ENCODE results near the gene STUB1. TPM values are rescaled to one million over a fixed set of nuclear protein-coding genes. Genes with fewer than 3 reads are reported as not detected.
A peak's percentile ranks its signal among the peaks of the same experiment; 100 is the strongest.

STUB1 gene
- total RNA-seq, 1 donor from 2014 or later = 87.1 TPM

DNA sequence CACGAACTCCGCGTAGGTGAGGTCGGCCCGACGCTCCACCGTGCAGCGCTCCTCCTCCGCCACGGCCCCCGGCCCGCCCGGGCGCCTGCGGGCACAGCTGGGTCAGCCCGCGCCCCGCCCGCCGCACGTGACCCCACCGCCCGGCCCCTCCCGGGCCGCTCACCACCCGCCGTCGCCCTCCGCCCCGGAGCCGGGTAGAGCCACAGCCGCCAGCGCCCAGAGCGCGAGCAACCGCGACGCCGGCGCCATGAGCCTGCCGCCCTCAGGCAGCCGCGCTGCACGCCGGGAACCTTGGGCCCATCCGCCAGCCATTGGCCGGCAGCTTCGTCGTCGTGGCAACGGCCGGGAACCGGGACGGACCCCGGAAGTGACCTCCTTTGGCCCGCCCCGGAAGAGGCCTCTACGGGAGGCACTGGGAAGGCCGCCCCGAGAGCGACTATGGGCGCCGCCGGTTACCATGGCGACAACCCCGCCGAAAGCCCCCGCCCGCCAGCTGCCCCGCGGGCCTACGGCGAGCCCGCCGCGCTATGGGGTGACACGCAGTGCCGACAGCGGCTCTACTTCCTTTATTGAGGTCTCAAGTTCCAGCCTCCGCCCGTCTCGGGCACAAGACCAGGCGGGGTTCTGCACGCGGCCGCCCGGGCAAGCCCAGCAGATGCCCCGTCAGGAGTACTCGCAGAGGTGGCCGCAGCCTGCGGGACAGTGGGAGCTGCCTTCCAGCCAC is 4.0 kb downstream of the STUB1 start, which contains the start of gene JMJD8:
JMJD8 (minus strand) TSS at position 264 of the 724 bp plus-strand sequence; CDS start at position 249, 15 bp downstream.
- no peak for TF ChIP-seq CTCF (IDR thresholded peaks at IDR 0.05; ENCODE audit: unreplicated experiment)
- H3K36me3 Mint-ChIP-seq (ENCODE audit: insufficient read depth) = peaks cover 10% of the 10 kb centered on the region
- H3K27ac Mint-ChIP-seq = peak within 1 kb of the TSS; percentile 76
- H3K4me1 Mint-ChIP-seq (ENCODE audit: low read depth) = peaks cover 11% of the 10 kb centered on the region
- H3K9me3 Mint-ChIP-seq (ENCODE audit: low read depth) = no peaks in the 10 kb centered on the region
- peak; percentile 91 for DNase-seq (ENCODE audit: low spot score, unreplicated experiment)
- peak within 1 kb of the TSS; percentile 79 for H3K4me3 Mint-ChIP-seq (ENCODE audit: low read depth)
- H3K27me3 Mint-ChIP-seq = no peaks in the 10 kb centered on the region

GRCh38 chr16:684961-685696 is 4.9 kb downstream of the STUB1 start:
- H3K27me3 Mint-ChIP-seq = no peaks in the 10 kb centered on the region
- H3K4me3 Mint-ChIP-seq (ENCODE audit: low read depth) = no peak overlapping the region
- H3K9me3 Mint-ChIP-seq (ENCODE audit: low read depth) = no peaks in the 10 kb centered on the region
- no peak for DNase-seq (ENCODE audit: low spot score, unreplicated experiment)
- H3K4me1 Mint-ChIP-seq (ENCODE audit: low read depth) = peaks cover 16% of the 10 kb centered on the region
- no peak overlapping the region for H3K27ac Mint-ChIP-seq
- no peak for TF ChIP-seq CTCF (IDR thresholded peaks at IDR 0.05; ENCODE audit: unreplicated experiment)
- H3K36me3 Mint-ChIP-seq (ENCODE audit: insufficient read depth) = peaks cover 10% of the 10 kb centered on the region

GRCh38 chr16:685967-686366 is 5.8 kb downstream of the STUB1 start:
- H3K4me3 Mint-ChIP-seq (ENCODE audit: low read depth) = peak overlapping the region; percentile 45
- no peak overlapping the region for H3K27ac Mint-ChIP-seq
- peak; percentile 52 for TF ChIP-seq CTCF (IDR thresholded peaks at IDR 0.05; ENCODE audit: unreplicated experiment)
- no peaks in the 10 kb centered on the region for H3K9me3 Mint-ChIP-seq (ENCODE audit: low read depth)
- DNase-seq (ENCODE audit: low spot score, unreplicated experiment) = no peak
- peaks cover 15% of the 10 kb centered on the region for H3K4me1 Mint-ChIP-seq (ENCODE audit: low read depth)
- H3K27me3 Mint-ChIP-seq = peaks cover 2% of the 10 kb centered on the region
- peaks cover 10% of the 10 kb centered on the region for H3K36me3 Mint-ChIP-seq (ENCODE audit: insufficient read depth)

DNA sequence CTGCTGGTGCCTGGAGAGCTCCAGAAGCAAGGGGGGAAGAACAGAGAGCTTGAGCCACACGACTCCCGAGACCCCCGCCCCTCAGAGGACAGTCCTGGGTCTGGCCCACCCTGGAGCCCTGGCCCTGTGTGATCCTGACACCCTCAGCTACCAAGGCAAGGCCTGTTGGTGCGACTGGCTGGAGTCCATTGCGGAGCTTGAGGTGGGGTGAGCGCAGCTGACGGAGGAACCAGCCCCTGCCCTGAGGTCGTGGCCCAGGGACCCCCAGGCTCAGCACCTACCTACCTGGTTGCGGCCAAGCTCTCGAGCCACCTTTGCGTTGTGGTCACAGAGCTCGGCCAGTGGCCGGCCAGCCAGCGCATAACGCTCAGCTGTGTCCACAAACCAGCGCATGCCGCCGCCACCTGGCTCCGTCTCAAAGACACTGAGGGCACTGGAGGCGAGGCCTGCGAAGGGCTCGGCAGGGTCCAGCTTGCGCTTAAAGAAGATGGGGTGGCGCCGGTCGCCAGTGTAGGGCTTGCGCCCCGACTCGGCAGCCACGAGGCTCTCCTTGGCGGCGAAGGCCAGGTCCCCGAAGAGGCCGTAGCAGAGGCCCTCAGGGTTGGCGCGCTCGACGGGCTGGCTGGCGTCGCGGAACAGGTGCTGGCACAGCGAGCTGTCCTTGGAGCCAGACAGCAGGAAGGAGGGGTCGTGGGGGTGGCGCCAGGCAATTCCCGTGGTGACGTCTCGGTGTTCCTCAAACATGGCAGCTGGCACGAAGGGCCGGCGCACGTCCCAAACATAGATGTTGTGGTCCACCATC is 6.5 kb downstream of the STUB1 start:
- Mint-ChIP-seq H3K36me3 (ENCODE audit: insufficient read depth) (peaks cover 9% of the 10 kb centered on the region), H3K4me3 (ENCODE audit: low read depth) (peak overlapping the region; percentile 45), H3K9me3 (ENCODE audit: low read depth) (no peaks in the 10 kb centered on the region), H3K27me3 (peaks cover 5% of the 10 kb centered on the region), H3K27ac (no peak overlapping the region), H3K4me1 (ENCODE audit: low read depth) (peaks cover 11% of the 10 kb centered on the region)
- TF ChIP-seq CTCF (IDR thresholded peaks at IDR 0.05; ENCODE audit: unreplicated experiment) = no peak
- DNase-seq (ENCODE audit: low spot score, unreplicated experiment) = no peak

- Mint-ChIP-seq H3K27me3 (peaks cover 13% of the 10 kb centered on the region), H3K27ac (no peak overlapping the region), H3K4me3 (ENCODE audit: low read depth) (no peak overlapping the region), H3K9me3 (ENCODE audit: low read depth) (no peaks in the 10 kb centered on the region), H3K36me3 (ENCODE audit: insufficient read depth) (peaks cover 4% of the 10 kb centered on the region), H3K4me1 (ENCODE audit: low read depth) (peaks cover 8% of the 10 kb centered on the region)
- no peak for TF ChIP-seq CTCF (IDR thresholded peaks at IDR 0.05; ENCODE audit: unreplicated experiment)
- no peak for DNase-seq (ENCODE audit: low spot score, unreplicated experiment)
These were observed 7.3 kb downstream of the STUB1 start for GRCh38 chr16:687499-687898.
